Neural crest cell (in vitro differentiated cells): ENCODE data around the gene CCNG2. TPM values are rescaled to one million over a fixed set of nuclear protein-coding genes. Genes with fewer than 3 reads are reported as not detected.

Experiments
- DNase-seq: peaks from one replicate; pipeline ENCODE4 v3.0.0; 2021; ENCODE audit warnings: low read depth, mixed read lengths, low spot score
- H3K27ac Mint-ChIP-seq: one replicate; pipeline ENCODE4 v1.8.0; 2021; ENCODE audit warnings: mild to moderate bottlenecking, mixed read lengths; ENCODE audit not compliant: unreplicated experiment
- H3K27me3 Mint-ChIP-seq: 2 replicates; pipeline ENCODE4 v1.8.0; 2021; ENCODE audit warnings: low read depth, mild to moderate bottlenecking, mixed read lengths
- H3K36me3 Mint-ChIP-seq: 2 replicates; pipeline ENCODE4 v1.8.0; 2021; ENCODE audit warnings: low read depth, mild to moderate bottlenecking, mixed read lengths
- H3K4me1 Mint-ChIP-seq: 2 replicates; pipeline ENCODE4 v1.8.0; 2021; ENCODE audit warnings: mixed read lengths
- H3K4me3 Mint-ChIP-seq: one replicate; pipeline ENCODE4 v1.8.0; 2021; ENCODE audit warnings: mild to moderate bottlenecking, mixed read lengths
- H3K9me3 Mint-ChIP-seq: 2 replicates; pipeline ENCODE4 v1.8.0; 2021; ENCODE audit warnings: mixed read lengths
- total RNA-seq: library from RNA; stranded (reverse); gene quantifications from 2 replicates; pipeline ENCODE4 v1.2.1, GENCODE V29; 2021
- TF ChIP-seq, protein P1 (sequence below): fragments of 200-600 bp; sonication (generic); conservative IDR thresholded peaks from 2 replicates; pipeline ENCODE4 v1.5.0; 2021; ENCODE audit warnings: antibody characterized with exemption, mild to moderate bottlenecking

The CCNG2 gene
- total RNA-seq, 1 donor from 2014 or later = 57.2 TPM

DNA sequence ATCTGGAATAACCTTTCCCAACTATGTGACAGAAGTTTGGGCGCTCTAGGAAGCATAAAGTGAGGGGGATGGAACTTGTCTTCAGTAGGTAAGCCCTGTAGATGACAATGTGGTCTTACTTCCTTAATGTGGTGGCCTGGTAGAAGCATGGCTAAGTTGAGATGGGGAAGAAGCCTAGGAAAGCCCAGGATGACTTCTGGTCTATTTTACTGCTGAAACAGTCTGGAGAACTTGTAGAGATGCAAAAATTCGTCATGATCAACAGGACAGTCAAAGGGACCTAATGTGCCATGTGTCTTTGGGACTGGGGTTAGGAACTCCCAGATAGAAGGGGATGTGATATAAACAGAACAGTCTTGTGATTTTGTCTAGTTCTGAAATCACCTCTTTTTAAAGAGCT, 40.8 kb downstream of the CCNG2 start:
- H3K27ac Mint-ChIP-seq = peak overlapping the region; percentile 30
- H3K27me3 Mint-ChIP-seq = peaks cover 5% of the 10 kb centered on the region
- no peaks in the 10 kb centered on the region for H3K4me1 Mint-ChIP-seq
- no peak for DNase-seq
- TF ChIP-seq, protein P1, sequence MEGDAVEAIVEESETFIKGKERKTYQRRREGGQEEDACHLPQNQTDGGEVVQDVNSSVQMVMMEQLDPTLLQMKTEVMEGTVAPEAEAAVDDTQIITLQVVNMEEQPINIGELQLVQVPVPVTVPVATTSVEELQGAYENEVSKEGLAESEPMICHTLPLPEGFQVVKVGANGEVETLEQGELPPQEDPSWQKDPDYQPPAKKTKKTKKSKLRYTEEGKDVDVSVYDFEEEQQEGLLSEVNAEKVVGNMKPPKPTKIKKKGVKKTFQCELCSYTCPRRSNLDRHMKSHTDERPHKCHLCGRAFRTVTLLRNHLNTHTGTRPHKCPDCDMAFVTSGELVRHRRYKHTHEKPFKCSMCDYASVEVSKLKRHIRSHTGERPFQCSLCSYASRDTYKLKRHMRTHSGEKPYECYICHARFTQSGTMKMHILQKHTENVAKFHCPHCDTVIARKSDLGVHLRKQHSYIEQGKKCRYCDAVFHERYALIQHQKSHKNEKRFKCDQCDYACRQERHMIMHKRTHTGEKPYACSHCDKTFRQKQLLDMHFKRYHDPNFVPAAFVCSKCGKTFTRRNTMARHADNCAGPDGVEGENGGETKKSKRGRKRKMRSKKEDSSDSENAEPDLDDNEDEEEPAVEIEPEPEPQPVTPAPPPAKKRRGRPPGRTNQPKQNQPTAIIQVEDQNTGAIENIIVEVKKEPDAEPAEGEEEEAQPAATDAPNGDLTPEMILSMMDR = no peak
- peaks cover 7% of the 10 kb centered on the region for H3K9me3 Mint-ChIP-seq
- H3K36me3 Mint-ChIP-seq = no peaks in the 10 kb centered on the region
- no peak overlapping the region for H3K4me3 Mint-ChIP-seq

- Mint-ChIP-seq H3K27me3 (no peaks in the 10 kb centered on the region), H3K9me3 (peaks cover 3% of the 10 kb centered on the region), H3K36me3 (no peaks in the 10 kb centered on the region), H3K4me1 (no peaks in the 10 kb centered on the region), H3K27ac (no peak overlapping the region), H3K4me3 (no peak overlapping the region)
- TF ChIP-seq, protein P1 = no peak
- no peak for DNase-seq
These were observed 42.3 kb downstream of the CCNG2 start for GRCh38 chr4:77199276-77199675.

DNA sequence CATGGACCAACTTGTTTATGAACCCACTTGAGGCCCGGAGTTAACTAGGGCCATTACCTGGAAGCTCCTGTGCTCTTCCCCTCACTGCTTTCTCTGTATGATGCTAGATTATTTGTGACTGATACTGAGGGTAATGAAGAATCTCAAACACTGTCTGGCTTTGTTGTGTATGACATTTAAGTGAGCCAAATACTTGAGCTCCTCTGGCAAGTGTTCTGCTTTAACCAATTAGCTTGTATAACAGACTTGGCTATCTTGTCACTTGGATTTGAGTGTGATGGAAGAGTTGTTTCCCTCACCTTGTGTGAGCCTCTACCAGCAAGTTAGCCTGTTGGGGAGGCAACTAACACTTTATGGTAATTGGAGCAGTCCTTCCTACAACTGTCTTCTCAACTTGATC, 42.7 kb downstream of the CCNG2 start:
- Mint-ChIP-seq H3K4me3 (no peak overlapping the region), H3K27me3 (no peaks in the 10 kb centered on the region), H3K9me3 (peaks cover 3% of the 10 kb centered on the region), H3K27ac (no peak overlapping the region), H3K4me1 (no peaks in the 10 kb centered on the region), H3K36me3 (no peaks in the 10 kb centered on the region)
- TF ChIP-seq, protein P1 = no peak
- DNase-seq = no peak

- H3K36me3 Mint-ChIP-seq = no peaks in the 10 kb centered on the region
- TF ChIP-seq, protein P1 = no peak
- H3K4me3 Mint-ChIP-seq = no peak overlapping the region
- H3K27ac Mint-ChIP-seq = no peak overlapping the region
- DNase-seq = no peak
- H3K27me3 Mint-ChIP-seq = no peaks in the 10 kb centered on the region
- H3K4me1 Mint-ChIP-seq = no peaks in the 10 kb centered on the region
- peaks cover 3% of the 10 kb centered on the region for H3K9me3 Mint-ChIP-seq
These were observed 44.3 kb downstream of the CCNG2 start for GRCh38 chr4:77201343-77201742.

- peaks cover 3% of the 10 kb centered on the region for H3K9me3 Mint-ChIP-seq
- no peaks in the 10 kb centered on the region for H3K27me3 Mint-ChIP-seq
- H3K27ac Mint-ChIP-seq = no peak overlapping the region
- no peaks in the 10 kb centered on the region for H3K4me1 Mint-ChIP-seq
- no peak for DNase-seq
- no peak overlapping the region for H3K4me3 Mint-ChIP-seq
- no peaks in the 10 kb centered on the region for H3K36me3 Mint-ChIP-seq
- TF ChIP-seq, protein P1 = no peak
These were observed 44.9 kb downstream of the CCNG2 start for GRCh38 chr4:77201857-77202256.

- Mint-ChIP-seq H3K4me1 (no peaks in the 10 kb centered on the region), H3K36me3 (no peaks in the 10 kb centered on the region), H3K27me3 (no peaks in the 10 kb centered on the region), H3K4me3 (no peak overlapping the region), H3K9me3 (peaks cover 3% of the 10 kb centered on the region), H3K27ac (no peak overlapping the region)
- DNase-seq = no peak
- TF ChIP-seq, protein P1 = no peak
These were observed 45.5 kb downstream of the CCNG2 start for GRCh38 chr4:77202491-77202890.
